GM12878 (cell line): ENCODE data around the gene HELZ. TPM values are rescaled to one million over a fixed set of nuclear protein-coding genes. Genes with fewer than 3 reads are reported as not detected.

ENCODE experiments used
- CREM ChIP-seq: IDR thresholded peaks from 2 replicates; pipeline ENCODE4 v1.6.1; 2014; ENCODE audit warnings: antibody characterized with exemption, low read depth
- E4F1 ChIP-seq: fragments of 450-650 bp; IDR thresholded peaks from 2 replicates; pipeline ENCODE4 v1.6.1; 2018; ENCODE audit warnings: borderline replicate concordance, mild to moderate bottlenecking; ENCODE audit not compliant: partially characterized antibody
- GABPA ChIP-seq: IDR thresholded peaks from 2 replicates; pipeline ENCODE4 v1.6.1; 2014; ENCODE audit warnings: antibody characterized with exemption, low read depth, mild to moderate bottlenecking, inconsistent platforms
- GATAD2B ChIP-seq: fragments of 450-650 bp; conservative IDR thresholded peaks from 2 replicates; pipeline ENCODE4 v1.6.1; 2017; ENCODE audit warnings: low read depth, mild to moderate bottlenecking, moderate library complexity
- PKNOX1 ChIP-seq: fragments of 450-650 bp; IDR thresholded peaks from 2 replicates; pipeline ENCODE4 v1.6.1; 2016; ENCODE audit warnings: mild to moderate bottlenecking
- POLR2A ChIP-seq: IDR thresholded peaks from 2 replicates; pipeline ENCODE4 v1.6.1; 2011; ENCODE audit warnings: low read depth, mild to moderate bottlenecking, low read length
- POLR2AphosphoS2 ChIP-seq: IDR thresholded peaks from 2 replicates; pipeline ENCODE4 v1.6.1; 2011; ENCODE audit warnings: low read depth, mild to moderate bottlenecking, low read length, improper control_type of control experiment, moderate library complexity
- RCOR1 ChIP-seq: conservative IDR thresholded peaks from 2 replicates; pipeline ENCODE4 v1.6.1; 2012; ENCODE audit warnings: low read depth, low read length, improper control_type of control experiment
- RELB ChIP-seq: fragments of 450-650 bp; IDR thresholded peaks from 2 replicates; pipeline ENCODE4 v1.6.1; 2017; ENCODE audit warnings: low read depth, mild to moderate bottlenecking, moderate library complexity
- SMC3 ChIP-seq: IDR thresholded peaks from 2 replicates; pipeline ENCODE4 v1.6.1; 2011; ENCODE audit warnings: low read length, improper control_type of control experiment, borderline replicate concordance
- TCF7 ChIP-seq: IDR thresholded peaks from 2 replicates; pipeline ENCODE4 v1.6.1; 2014; ENCODE audit warnings: antibody characterized with exemption, borderline replicate concordance
- ZBTB4 ChIP-seq: fragments of 450-650 bp; formaldehyde crosslinking; IDR thresholded peaks from 2 replicates; pipeline ENCODE4 v1.4.0; 2022; ENCODE audit warnings: mild to moderate bottlenecking, moderate library complexity
- ZNF24 ChIP-seq: fragments of 450-650 bp; IDR thresholded peaks from 2 replicates; pipeline ENCODE4 v1.6.1; 2017; ENCODE audit warnings: antibody characterized with exemption, mild to moderate bottlenecking
- ZNF384 ChIP-seq: IDR thresholded peaks from 2 replicates; pipeline ENCODE4 v1.6.1; 2012; ENCODE audit warnings: low read depth, mild to moderate bottlenecking, low read length, improper control_type of control experiment, borderline replicate concordance
- polyA plus RNA-seq, 11 experiments: library from polyadenylated mRNA; depleted of rRNA in 4 of 11; unstranded in 6 of 11; stranded (reverse) in 5 of 11; fragments of >200 nt; fragmentation: Nextera tagmentation in 4 of 11; fragmentation: Illumina TruSeq in 1 of 11; extraction: Ambion mirVana in 4 of 11; extraction: Trizol in 1 of 11; gene quantifications; 1 replicate in 1 of 11; 2 replicates in 10 of 11; pipeline versions ENCODE4 v1.2.1 to v1.2.3, GENCODE V29; 2011 to 2016; ENCODE audit warnings: inconsistent platforms in 2 of 11, missing spikeins in 2 of 11, low read depth in 1 of 11
- total RNA-seq, 4 experiments: library from RNA; depleted of rRNA in 3 of 4; stranded (reverse); fragments of >200 nt in 3 of 4; fragmentation: Illumina TruSeq in 1 of 4; extraction: Trizol in 1 of 4; gene quantifications; 2 replicates each; pipeline versions ENCODE4 v1.2.1 to v1.2.3, GENCODE V29; 2013 to 2021

HELZ gene
- total and polyA plus RNA-seq, 10 of the 15 experiments (the other 5 are each of a cell fraction or from before 2014, with no cell fraction given), result 1.5 to 36.8 (median 19.1) TPM

- TF ChIP-seq RELB (peak; percentile 92), PKNOX1 (0 out of 2 replicates have a peak, but pooled peaks have one; percentile 15), TCF7 (no peak), CREM (peak; percentile 87), ZNF24 (no peak), POLR2A (no peak), ZNF384 (no peak), E4F1 (no peak), ZBTB4 (no peak), SMC3 (no peak), GABPA (no peak), RCOR1 (no peak), GATAD2B (no peak), POLR2AphosphoS2 (no peak)
Observed at GRCh38 chr17:67035131-67036083, 209.6 kb downstream of the HELZ start (continued).
